Endometrial microvascular endothelial cells (primary cell): Measurements from ENCODE around the gene TSEN34. TPM values are rescaled to one million over a fixed set of nuclear protein-coding genes. Genes with fewer than 3 reads are reported as not detected.
"Not testable (repeated sequence)": the region's sequence is repeated elsewhere in the genome, so short reads cannot be mapped to it uniquely, and the experiment has no call there.

Source experiments
- in situ Hi-C: cut with HindIII; loops from 2 replicates; pipeline ENCODE4 v1.10.0; 2017; ENCODE audit warnings: low sequenced_read_pairs, low pct_unique_long_range_greater_than_20kb; ENCODE audit errors: inconsistent ontology term
- total RNA-seq: library from RNA; depleted of rRNA; stranded (reverse); fragments of >200 nt; gene quantifications from one replicate; pipeline ENCODE4 v1.2.3, GENCODE V29; 2015; ENCODE audit errors: inconsistent ontology term

TSEN34 gene
- total RNA-seq, 1 donor from 2014 or later, result 77.5 TPM

GRCh38 chr19:54204767-54205468, 13.8 kb downstream of the TSEN34 start:
- in situ Hi-C loops, result no loop called here

- in situ Hi-C loops, result no loop called here
These were observed 15.1 kb downstream of the TSEN34 start for GRCh38 chr19:54206030-54206830.

- in situ Hi-C loops, result no loop called here
These were observed 15.7 kb downstream of the TSEN34 start for GRCh38 chr19:54206831-54207177.

GRCh38 chr19:54207193-54207592, 16.1 kb downstream of the TSEN34 start:
- in situ Hi-C loops, result not testable (repeated sequence)

- in situ Hi-C loops, result no loop called here
These were observed 16.5 kb downstream of the TSEN34 start for GRCh38 chr19:54207676-54207982.

- in situ Hi-C loops, result no loop called here
These were observed 17.1 kb downstream of the TSEN34 start for GRCh38 chr19:54207983-54208783.

GRCh38 chr19:54208784-54209057, 17.6 kb downstream of the TSEN34 start:
- in situ Hi-C loops, result no loop called here

- in situ Hi-C loops, result no loop called here
These were observed 18.1 kb downstream of the TSEN34 start for GRCh38 chr19:54209058-54209810.

- in situ Hi-C loops, result no loop called here
These were observed 18.8 kb downstream of the TSEN34 start for GRCh38 chr19:54209811-54210494.

- in situ Hi-C loops, result no loop called here
These were observed 20.1 kb downstream of the TSEN34 start for GRCh38 chr19:54211235-54211634.

GRCh38 chr19:54214217-54214616, 23.1 kb downstream of the TSEN34 start:
- in situ Hi-C loops, result not testable (repeated sequence)

- in situ Hi-C loops, result not testable (repeated sequence)
These were observed 23.6 kb downstream of the TSEN34 start for GRCh38 chr19:54214734-54215133.

- in situ Hi-C loops, result no loop called here
These were observed 25.8 kb downstream of the TSEN34 start for GRCh38 chr19:54216869-54217268.

- in situ Hi-C loops, result not testable (repeated sequence)
These were observed 26.6 kb downstream of the TSEN34 start for GRCh38 chr19:54217517-54218247.

GRCh38 chr19:54218259-54218658, 27.2 kb downstream of the TSEN34 start:
- in situ Hi-C loops, result no loop called here

GRCh38 chr19:54218960-54219661, 28.0 kb downstream of the TSEN34 start:
- in situ Hi-C loops, result no loop called here

GRCh38 chr19:54219702-54220101, 28.6 kb downstream of the TSEN34 start:
- in situ Hi-C loops, result not testable (repeated sequence)

- in situ Hi-C loops, result not testable (repeated sequence)
These were observed 30.8 kb downstream of the TSEN34 start for GRCh38 chr19:54221947-54222346.
